GM23338 (cell line): ENCODE results near the gene OSBPL6.

Experiments used
- CREB1 ChIP-seq: fragments of 250-450 bp; sonication (Bioruptor Pico); IDR thresholded peaks from 2 replicates; pipeline ENCODE4 v1.5.0; 2020; ENCODE audit warnings: low read depth, mild to moderate bottlenecking, moderate library complexity
- EZH2 ChIP-seq: fragments of 200-600 bp; sonication (generic); IDR thresholded peaks from one replicate; pipeline ENCODE4 v1.8.0; 2017; ENCODE audit warnings: antibody characterized with exemption, mild to moderate bottlenecking, low read depth; ENCODE audit not compliant: unreplicated experiment
- EZH2phosphoT487 ChIP-seq: fragments of 200-600 bp; sonication (generic); IDR thresholded peaks from one replicate; pipeline ENCODE4 v1.8.1; 2018; ENCODE audit warnings: antibody characterized with exemption; ENCODE audit not compliant: unreplicated experiment
- JUNB ChIP-seq: IDR thresholded peaks from one replicate; pipeline ENCODE4 v1.6.1; 2016; ENCODE audit warnings: antibody characterized with exemption; ENCODE audit not compliant: unreplicated experiment
- NANOG ChIP-seq: IDR thresholded peaks from 2 replicates; pipeline ENCODE4 v1.6.1; 2016; ENCODE audit warnings: antibody characterized with exemption, borderline replicate concordance
- POLR2AphosphoS5 ChIP-seq: IDR thresholded peaks from 2 replicates; pipeline ENCODE4 v1.6.1; 2016; ENCODE audit warnings: antibody characterized with exemption, low read depth
- STAT1 ChIP-seq: IDR thresholded peaks from one replicate; pipeline ENCODE4 v1.6.1; 2016; ENCODE audit warnings: antibody characterized with exemption; ENCODE audit not compliant: unreplicated experiment
- ZNF114 ChIP-seq: fragments of 250-450 bp; sonication (Bioruptor Pico); IDR thresholded peaks from 2 replicates; pipeline ENCODE4 v1.5.0; 2020; ENCODE audit warnings: mild to moderate bottlenecking, moderate library complexity
- ZNF331 ChIP-seq: fragments of 250-450 bp; sonication (Bioruptor Pico); IDR thresholded peaks from 2 replicates; pipeline ENCODE4 v1.5.0; 2020; ENCODE audit warnings: low read depth, mild to moderate bottlenecking, moderate library complexity
- TF ChIP-seq, protein P1 (sequence below), 2 experiments: fragments of 200-600 bp in 1 of 2; sonication (generic) in 1 of 2; conservative IDR thresholded peaks; 2 replicates each; pipeline versions ENCODE4 v1.5.1 to v1.6.1; 2016 to 2017; ENCODE audit warnings: antibody characterized with exemption in 2 of 2, low read depth in 2 of 2, mild to moderate bottlenecking in 2 of 2, moderate library complexity in 1 of 2
- TF ChIP-seq, protein P2 (sequence below): IDR thresholded peaks from one replicate; pipeline ENCODE4 v1.6.1; 2018; ENCODE audit warnings: antibody characterized with exemption; ENCODE audit not compliant: unreplicated experiment
- TF ChIP-seq, protein P3 (sequence below): IDR thresholded peaks from 2 replicates; pipeline ENCODE4 v1.6.1; 2016; ENCODE audit warnings: antibody characterized with exemption

DNA sequence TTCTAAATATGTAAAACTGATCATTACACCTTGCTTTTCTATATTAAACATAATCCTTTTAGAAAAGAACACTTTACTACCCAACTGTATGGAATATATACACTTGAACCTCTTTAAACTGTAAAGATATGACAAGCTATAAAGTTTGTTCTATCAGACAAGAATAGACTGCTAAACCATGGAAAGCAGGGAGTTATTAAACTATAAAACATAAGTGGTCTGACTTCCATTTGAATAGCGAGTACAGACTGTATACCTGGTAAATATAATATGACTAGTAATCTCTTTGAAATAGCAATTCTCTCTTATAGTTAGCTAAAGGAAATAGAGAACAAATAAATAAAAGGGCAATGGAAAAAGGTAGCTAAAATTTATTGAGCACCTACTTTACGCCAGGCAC is 131.0 kb downstream of the OSBPL6 start:
- TF ChIP-seq, protein P1, sequence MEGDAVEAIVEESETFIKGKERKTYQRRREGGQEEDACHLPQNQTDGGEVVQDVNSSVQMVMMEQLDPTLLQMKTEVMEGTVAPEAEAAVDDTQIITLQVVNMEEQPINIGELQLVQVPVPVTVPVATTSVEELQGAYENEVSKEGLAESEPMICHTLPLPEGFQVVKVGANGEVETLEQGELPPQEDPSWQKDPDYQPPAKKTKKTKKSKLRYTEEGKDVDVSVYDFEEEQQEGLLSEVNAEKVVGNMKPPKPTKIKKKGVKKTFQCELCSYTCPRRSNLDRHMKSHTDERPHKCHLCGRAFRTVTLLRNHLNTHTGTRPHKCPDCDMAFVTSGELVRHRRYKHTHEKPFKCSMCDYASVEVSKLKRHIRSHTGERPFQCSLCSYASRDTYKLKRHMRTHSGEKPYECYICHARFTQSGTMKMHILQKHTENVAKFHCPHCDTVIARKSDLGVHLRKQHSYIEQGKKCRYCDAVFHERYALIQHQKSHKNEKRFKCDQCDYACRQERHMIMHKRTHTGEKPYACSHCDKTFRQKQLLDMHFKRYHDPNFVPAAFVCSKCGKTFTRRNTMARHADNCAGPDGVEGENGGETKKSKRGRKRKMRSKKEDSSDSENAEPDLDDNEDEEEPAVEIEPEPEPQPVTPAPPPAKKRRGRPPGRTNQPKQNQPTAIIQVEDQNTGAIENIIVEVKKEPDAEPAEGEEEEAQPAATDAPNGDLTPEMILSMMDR (conservative IDR thresholded peaks at IDR 0.05; ENCODE audit: low read depth in 2 of 2): no peak
- TF ChIP-seq EZH2phosphoT487 (no peak), EZH2 (no peak), POLR2AphosphoS5 (no peak), CREB1 (CRISPR knock-in tag) (no peak), JUNB (no peak), STAT1 (no peak), ZNF114 (CRISPR knock-in tag) (no peak), ZNF331 (CRISPR knock-in tag) (no peak), NANOG (no peak)
- TF ChIP-seq, protein P2, sequence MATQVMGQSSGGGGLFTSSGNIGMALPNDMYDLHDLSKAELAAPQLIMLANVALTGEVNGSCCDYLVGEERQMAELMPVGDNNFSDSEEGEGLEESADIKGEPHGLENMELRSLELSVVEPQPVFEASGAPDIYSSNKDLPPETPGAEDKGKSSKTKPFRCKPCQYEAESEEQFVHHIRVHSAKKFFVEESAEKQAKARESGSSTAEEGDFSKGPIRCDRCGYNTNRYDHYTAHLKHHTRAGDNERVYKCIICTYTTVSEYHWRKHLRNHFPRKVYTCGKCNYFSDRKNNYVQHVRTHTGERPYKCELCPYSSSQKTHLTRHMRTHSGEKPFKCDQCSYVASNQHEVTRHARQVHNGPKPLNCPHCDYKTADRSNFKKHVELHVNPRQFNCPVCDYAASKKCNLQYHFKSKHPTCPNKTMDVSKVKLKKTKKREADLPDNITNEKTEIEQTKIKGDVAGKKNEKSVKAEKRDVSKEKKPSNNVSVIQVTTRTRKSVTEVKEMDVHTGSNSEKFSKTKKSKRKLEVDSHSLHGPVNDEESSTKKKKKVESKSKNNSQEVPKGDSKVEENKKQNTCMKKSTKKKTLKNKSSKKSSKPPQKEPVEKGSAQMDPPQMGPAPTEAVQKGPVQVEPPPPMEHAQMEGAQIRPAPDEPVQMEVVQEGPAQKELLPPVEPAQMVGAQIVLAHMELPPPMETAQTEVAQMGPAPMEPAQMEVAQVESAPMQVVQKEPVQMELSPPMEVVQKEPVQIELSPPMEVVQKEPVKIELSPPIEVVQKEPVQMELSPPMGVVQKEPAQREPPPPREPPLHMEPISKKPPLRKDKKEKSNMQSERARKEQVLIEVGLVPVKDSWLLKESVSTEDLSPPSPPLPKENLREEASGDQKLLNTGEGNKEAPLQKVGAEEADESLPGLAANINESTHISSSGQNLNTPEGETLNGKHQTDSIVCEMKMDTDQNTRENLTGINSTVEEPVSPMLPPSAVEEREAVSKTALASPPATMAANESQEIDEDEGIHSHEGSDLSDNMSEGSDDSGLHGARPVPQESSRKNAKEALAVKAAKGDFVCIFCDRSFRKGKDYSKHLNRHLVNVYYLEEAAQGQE: no peak
- TF ChIP-seq, protein P3, sequence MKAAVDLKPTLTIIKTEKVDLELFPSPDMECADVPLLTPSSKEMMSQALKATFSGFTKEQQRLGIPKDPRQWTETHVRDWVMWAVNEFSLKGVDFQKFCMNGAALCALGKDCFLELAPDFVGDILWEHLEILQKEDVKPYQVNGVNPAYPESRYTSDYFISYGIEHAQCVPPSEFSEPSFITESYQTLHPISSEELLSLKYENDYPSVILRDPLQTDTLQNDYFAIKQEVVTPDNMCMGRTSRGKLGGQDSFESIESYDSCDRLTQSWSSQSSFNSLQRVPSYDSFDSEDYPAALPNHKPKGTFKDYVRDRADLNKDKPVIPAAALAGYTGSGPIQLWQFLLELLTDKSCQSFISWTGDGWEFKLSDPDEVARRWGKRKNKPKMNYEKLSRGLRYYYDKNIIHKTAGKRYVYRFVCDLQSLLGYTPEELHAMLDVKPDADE: no peak
